ENCODE results near the gene SLC2A1.

The SLC2A1 gene

GRCh38 chr1:42937836-42938644 lies 20.6 kb downstream of the SLC2A1 start:
- no peaks in the 10 kb centered on the region for H3K9me3 ChIP-seq (ENCODE audit: control insufficient read depth, insufficient read depth, low read depth, low read length)
- H3K36me3 ChIP-seq (ENCODE audit: control insufficient read depth in 2 of 2, insufficient read depth in 1 of 2, low read length in 2 of 2), result peaks cover 11 to 91% of the 10 kb centered on the region in 2 experiments; a peak in 2 of 3 replicates
- ChIA-PET CTCF (interaction anchor here (0.5 to 1.7 kb wide), 3 partner anchors 16 to 135 kb away, joined by 3 to 7 read pairs (median 4); no protein-coding TSS in a partner anchor), POLR2A (interaction anchor here (2.0 kb wide), 1 partner anchor 171 kb away, joined by 7 read pairs; the partner anchor contains the start of genes C1orf50 and P3H1)
- H3K4me3 ChIP-seq (ENCODE audit: low read depth, low read length), result no peak overlapping the region
- no peaks in the 10 kb centered on the region for H3K4me1 ChIP-seq (ENCODE audit: control insufficient read depth, insufficient read depth, low read length)
- H3K27ac ChIP-seq (ENCODE audit: extremely low read depth, low read depth, low read length), result no peak overlapping the region
- peak; percentile 15; the same call in 1 of the 2 replicates for TF ChIP-seq OSR2 (tag by site-specific recombination; IDR thresholded peaks at IDR 0.05)
- TF ChIP-seq REST (tag by site-specific recombination; IDR thresholded peaks at IDR 0.05), result no peak
- no peak for TF ChIP-seq SCRT1 (tag by site-specific recombination; IDR thresholded peaks at IDR 0.05; ENCODE audit: borderline replicate concordance)
- no peak for TF ChIP-seq ATF2 (tag by site-specific recombination; IDR thresholded peaks at IDR 0.05; ENCODE audit: low read depth)
- TF ChIP-seq ZNF544 (tag by site-specific recombination; IDR thresholded peaks at IDR 0.05), result no peak
- peak; percentile 69 for TF ChIP-seq SP7 (tag by site-specific recombination; IDR thresholded peaks at IDR 0.05)
- TF ChIP-seq REPIN1 (tag by site-specific recombination; IDR thresholded peaks at IDR 0.05; ENCODE audit: low read depth), result no peak
- no peak for TF ChIP-seq ZBTB21 (tag by site-specific recombination; IDR thresholded peaks at IDR 0.05)
- TF ChIP-seq ZFP69B (tag by site-specific recombination; IDR thresholded peaks at IDR 0.05), result no peak
- no peak for TF ChIP-seq HIC1 (tag by site-specific recombination; IDR thresholded peaks at IDR 0.05)
- peak; percentile 58; the same call in 1 of the 2 replicates for TF ChIP-seq GLIS1 (tag by site-specific recombination; IDR thresholded peaks at IDR 0.05)
- TF ChIP-seq ZNF449 (tag by site-specific recombination; IDR thresholded peaks at IDR 0.05), result 0 out of 2 replicates have a peak, but pooled peaks have one; percentile 18
- no peak for TF ChIP-seq PBX3 (CRISPR knock-in tag; IDR thresholded peaks at IDR 0.05)
